K562 (cell line): ENCODE data around the gene SPEG.

Experiments used
- BCL6 ChIP-seq: fragments of 250-450 bp; sonication (Bioruptor Pico); IDR thresholded peaks from 2 replicates; pipeline ENCODE4 v1.4.0; 2020
- CREM ChIP-seq: IDR thresholded peaks from 2 replicates; pipeline ENCODE4 v1.6.1; 2014; ENCODE audit warnings: antibody characterized with exemption, low read depth
- CTCF ChIP-seq, 3 experiments: IDR thresholded peaks in 2 of 3; conservative IDR thresholded peaks in 1 of 3; 2 replicates each; pipeline ENCODE4 v1.5.1; 2011 to 2012; ENCODE audit warnings: low read length in 3 of 3, mild to moderate bottlenecking in 3 of 3, control low read depth in 2 of 3, improper control_type of control experiment in 1 of 3, inconsistent platforms in 1 of 3, low read depth in 1 of 3, mixed read lengths in 1 of 3, moderate library complexity in 1 of 3; ENCODE audit not compliant: insufficient read depth in 2 of 3
- MIER1 ChIP-seq: fragments of 450-650 bp; IDR thresholded peaks from 2 replicates; pipeline ENCODE4 v1.6.1; 2016; ENCODE audit warnings: antibody characterized with exemption, mild to moderate bottlenecking, low read depth
- PCBP1 ChIP-seq: fragments of 200-400 bp; formaldehyde crosslinking; IDR thresholded peaks from 2 replicates; pipeline ENCODE4 v1.6.1; 2018; ENCODE audit warnings: mild to moderate bottlenecking, low read depth, low read length; ENCODE audit not compliant: poor library complexity, severe bottlenecking
- REST ChIP-seq, 2 experiments: fragments of 450-650 bp; formaldehyde crosslinking in 1 of 2; IDR thresholded peaks; 2 replicates each; pipeline versions ENCODE4 v1.4.0 to v1.6.1; 2014 to 2020; ENCODE audit warnings: mild to moderate bottlenecking in 2 of 2, borderline replicate concordance in 1 of 2, low read depth in 1 of 2
- STAG1 ChIP-seq: sonication (generic); formaldehyde crosslinking; IDR thresholded peaks from 2 replicates; pipeline ENCODE4 v1.5.0; 2020; ENCODE audit warnings: missing genetic modification reagents, borderline replicate concordance
- STAT5B ChIP-seq: fragments of 250-450 bp; sonication (Bioruptor Pico); IDR thresholded peaks from 2 replicates; pipeline ENCODE4 v1.8.0; 2021; ENCODE audit warnings: mild to moderate bottlenecking, inconsistent platforms
- ZNF146 ChIP-seq: IDR thresholded peaks from one replicate; pipeline ENCODE4 v1.6.1; 2018; ENCODE audit warnings: missing compliant biosample characterization; ENCODE audit not compliant: unreplicated experiment
- TF ChIP-seq, protein P1 (sequence below), 2 experiments: fragments of 450-650 bp in 1 of 2; sonication (generic) in 1 of 2; formaldehyde crosslinking; conservative IDR thresholded peaks; 2 replicates each; pipeline versions ENCODE4 v1.4.0 to v1.8.1; 2020 to 2022; ENCODE audit warnings: mild to moderate bottlenecking in 1 of 2, missing genetic modification reagents in 1 of 2
- TF ChIP-seq, protein P2 (sequence below): fragments of 450-650 bp; IDR thresholded peaks from 2 replicates; pipeline ENCODE4 v1.7.1; 2018; ENCODE audit warnings: mild to moderate bottlenecking, low read depth; ENCODE audit not compliant: partially characterized antibody
- TF ChIP-seq, protein P3 (sequence below): sonication (generic); formaldehyde crosslinking; IDR thresholded peaks from 2 replicates; pipeline ENCODE4 v1.8.1; 2023; ENCODE audit warnings: mild to moderate bottlenecking, missing genetic modification reagents, moderate library complexity

- TF ChIP-seq STAG1 (CRISPR knock-in tag): no peak
- TF ChIP-seq, protein P1, sequence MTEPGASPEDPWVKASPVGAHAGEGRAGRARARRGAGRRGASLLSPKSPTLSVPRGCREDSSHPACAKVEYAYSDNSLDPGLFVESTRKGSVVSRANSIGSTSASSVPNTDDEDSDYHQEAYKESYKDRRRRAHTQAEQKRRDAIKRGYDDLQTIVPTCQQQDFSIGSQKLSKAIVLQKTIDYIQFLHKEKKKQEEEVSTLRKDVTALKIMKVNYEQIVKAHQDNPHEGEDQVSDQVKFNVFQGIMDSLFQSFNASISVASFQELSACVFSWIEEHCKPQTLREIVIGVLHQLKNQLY (CRISPR knock-in tag; conservative IDR thresholded peaks at IDR 0.05): no peak
- TF ChIP-seq REST (IDR thresholded peaks at IDR 0.05; ENCODE audit: borderline replicate concordance): no peak
- no peak for TF ChIP-seq REST (CRISPR knock-in tag; IDR thresholded peaks at IDR 0.05; ENCODE audit: low read depth)
- TF ChIP-seq, protein P2, sequence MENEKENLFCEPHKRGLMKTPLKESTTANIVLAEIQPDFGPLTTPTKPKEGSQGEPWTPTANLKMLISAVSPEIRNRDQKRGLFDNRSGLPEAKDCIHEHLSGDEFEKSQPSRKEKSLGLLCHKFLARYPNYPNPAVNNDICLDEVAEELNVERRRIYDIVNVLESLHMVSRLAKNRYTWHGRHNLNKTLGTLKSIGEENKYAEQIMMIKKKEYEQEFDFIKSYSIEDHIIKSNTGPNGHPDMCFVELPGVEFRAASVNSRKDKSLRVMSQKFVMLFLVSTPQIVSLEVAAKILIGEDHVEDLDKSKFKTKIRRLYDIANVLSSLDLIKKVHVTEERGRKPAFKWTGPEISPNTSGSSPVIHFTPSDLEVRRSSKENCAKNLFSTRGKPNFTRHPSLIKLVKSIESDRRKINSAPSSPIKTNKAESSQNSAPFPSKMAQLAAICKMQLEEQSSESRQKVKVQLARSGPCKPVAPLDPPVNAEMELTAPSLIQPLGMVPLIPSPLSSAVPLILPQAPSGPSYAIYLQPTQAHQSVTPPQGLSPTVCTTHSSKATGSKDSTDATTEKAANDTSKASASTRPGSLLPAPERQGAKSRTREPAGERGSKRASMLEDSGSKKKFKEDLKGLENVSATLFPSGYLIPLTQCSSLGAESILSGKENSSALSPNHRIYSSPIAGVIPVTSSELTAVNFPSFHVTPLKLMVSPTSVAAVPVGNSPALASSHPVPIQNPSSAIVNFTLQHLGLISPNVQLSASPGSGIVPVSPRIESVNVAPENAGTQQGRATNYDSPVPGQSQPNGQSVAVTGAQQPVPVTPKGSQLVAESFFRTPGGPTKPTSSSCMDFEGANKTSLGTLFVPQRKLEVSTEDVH: no peak
- no peak for TF ChIP-seq ZNF146 (CRISPR knock-in tag)
- TF ChIP-seq CREM: no peak
- no peak for TF ChIP-seq BCL6 (CRISPR knock-in tag)
- no peak for TF ChIP-seq CTCF (IDR thresholded peaks at IDR 0.05 in 2 of 3, conservative IDR thresholded peaks at IDR 0.05 in 1 of 3; ENCODE audit: insufficient read depth in 2 of 3, low read depth in 1 of 3, low read length in 3 of 3)
- no peak for TF ChIP-seq MIER1
- TF ChIP-seq PCBP1: no peak
- TF ChIP-seq, protein P3, sequence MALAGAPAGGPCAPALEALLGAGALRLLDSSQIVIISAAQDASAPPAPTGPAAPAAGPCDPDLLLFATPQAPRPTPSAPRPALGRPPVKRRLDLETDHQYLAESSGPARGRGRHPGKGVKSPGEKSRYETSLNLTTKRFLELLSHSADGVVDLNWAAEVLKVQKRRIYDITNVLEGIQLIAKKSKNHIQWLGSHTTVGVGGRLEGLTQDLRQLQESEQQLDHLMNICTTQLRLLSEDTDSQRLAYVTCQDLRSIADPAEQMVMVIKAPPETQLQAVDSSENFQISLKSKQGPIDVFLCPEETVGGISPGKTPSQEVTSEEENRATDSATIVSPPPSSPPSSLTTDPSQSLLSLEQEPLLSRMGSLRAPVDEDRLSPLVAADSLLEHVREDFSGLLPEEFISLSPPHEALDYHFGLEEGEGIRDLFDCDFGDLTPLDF (CRISPR knock-in tag): no peak
- no peak for TF ChIP-seq STAT5B (CRISPR knock-in tag)
These were observed 43.2 kb downstream of the SPEG start for GRCh38 chr2:219477815-219478214.
